Glomerular visceral epithelial cell (primary cell): ENCODE measurements around the gene MAP7.

Experiments
- DNase-seq: peaks from one replicate; pipeline ENCODE4 v3.0.0-alpha.2; 2016; ENCODE audit errors: extremely low spot score

Gene MAP7

DNA sequence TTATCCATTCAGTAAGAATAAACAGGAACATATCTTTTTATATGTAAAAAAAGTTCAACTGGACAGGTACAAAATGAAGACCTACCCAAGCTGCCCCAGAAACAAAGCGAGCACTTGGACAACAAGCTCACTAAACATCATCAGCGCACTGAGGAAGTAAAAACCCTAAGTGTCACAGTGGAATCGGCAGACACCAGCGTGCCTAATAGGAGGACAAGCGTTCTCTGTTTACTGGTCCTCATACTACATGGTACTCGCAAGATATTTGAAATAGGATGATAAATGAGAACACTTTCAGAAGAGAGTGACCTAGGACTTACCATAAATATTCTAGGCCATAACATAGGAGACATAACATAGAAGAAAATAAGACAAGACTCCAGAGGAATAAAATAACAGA, 18.2 kb downstream of the MAP7 start:
- DNase-seq, result no peak

- no peak for DNase-seq
These were observed 20.5 kb downstream of the MAP7 start for GRCh38 chr6:136529710-136530109.

DNA sequence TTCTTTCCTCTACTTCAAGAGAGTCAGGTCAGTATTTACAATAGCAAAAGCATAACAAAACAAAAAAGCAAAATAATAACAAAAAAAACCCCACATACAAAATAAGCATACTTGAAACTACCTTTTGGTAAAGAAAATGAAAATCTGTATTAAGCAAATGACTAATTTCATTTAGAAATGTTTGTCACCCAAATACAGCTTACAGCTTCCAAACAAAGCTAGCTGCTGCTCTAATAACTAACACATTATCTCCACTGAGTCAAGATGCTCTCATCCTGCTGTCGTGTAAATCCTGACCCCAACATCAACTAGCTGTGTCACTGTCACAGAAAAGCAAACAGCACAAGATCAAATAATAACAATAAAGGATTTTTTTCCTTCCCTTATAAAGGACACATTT, 21.7 kb downstream of the MAP7 start:
- DNase-seq, result no peak

DNA sequence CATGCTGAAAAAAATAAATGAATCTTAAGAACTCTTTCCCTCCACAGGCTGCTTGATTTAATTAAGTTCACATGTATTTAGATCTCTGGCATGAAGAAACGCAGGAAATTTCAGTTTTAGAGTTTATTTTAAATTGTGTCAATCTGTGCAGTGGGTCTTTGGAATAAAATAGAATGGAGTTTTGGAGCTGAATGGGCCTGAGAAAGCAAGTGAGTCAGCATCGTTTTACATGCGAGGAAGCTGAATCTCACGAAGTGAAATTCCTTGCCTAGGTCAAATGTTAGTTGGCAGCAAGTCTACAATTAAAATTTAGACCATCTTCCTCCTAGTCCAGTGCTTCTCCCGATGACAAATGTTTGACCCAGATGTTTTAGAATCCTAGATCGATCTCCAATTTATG, 22.4 kb downstream of the MAP7 start:
- DNase-seq, result no peak

GRCh38 chr6:136526937-136527336, 23.3 kb downstream of the MAP7 start:
- DNase-seq, result no peak

DNA sequence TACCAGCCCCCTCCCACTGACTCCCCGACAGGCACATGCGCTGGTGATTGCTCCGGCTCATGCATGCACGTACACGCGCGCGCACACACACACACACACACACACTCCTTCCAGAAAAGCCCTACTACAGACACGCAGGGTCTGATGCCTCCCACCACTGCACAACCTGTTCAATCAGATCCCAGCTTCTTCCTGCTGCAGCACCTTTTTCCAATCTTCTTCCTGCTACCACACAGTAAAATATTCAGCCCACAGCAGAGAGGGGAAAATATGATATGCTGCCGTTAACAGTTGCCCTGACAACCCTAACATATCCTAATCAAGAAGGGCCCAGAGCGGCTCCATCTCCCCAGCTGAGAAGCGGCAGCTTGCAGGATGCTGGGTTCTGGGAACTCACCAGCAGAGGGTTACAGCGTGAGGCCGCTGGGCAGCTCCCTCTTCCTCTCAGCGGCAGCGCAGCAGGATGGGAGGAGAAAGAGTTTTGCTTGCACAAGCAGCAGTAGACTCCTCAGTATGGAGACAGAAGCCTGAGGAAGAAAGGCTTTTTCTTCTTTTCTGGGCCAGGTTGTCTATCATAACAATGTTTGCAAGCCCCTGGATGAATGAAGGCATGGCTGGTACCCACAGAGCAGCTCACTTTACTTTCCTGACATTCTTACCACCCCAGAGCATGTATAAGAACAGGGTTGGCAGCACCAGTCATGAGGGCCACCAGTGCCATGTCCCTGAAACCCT, 23.9 kb downstream of the MAP7 start:
- DNase-seq, result peak; percentile 43

- no peak for DNase-seq
These were observed 24.5 kb downstream of the MAP7 start for GRCh38 chr6:136525586-136526195.

DNA sequence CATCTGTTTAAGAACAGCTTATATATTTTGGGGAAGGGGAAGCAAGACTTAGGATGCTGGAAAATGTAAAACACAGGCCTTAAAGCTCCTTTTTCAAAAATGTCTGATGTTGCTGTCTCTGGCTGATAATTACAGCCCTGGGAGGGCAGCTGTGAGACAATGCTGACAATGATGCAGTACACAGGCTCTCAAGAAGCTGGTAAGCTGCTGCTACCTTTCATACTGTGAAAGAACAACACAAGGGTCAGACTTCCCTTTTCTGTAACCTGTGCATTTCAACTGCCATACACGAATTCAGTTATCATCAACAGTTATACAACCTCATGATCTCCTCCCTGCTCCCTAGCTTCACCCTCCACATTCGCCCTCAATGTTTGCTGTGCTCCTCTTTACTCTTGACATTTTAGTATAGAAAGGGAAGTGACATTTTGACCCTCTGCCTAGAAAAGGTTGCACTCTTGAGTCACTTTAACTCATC, 25.2 kb downstream of the MAP7 start:
- no peak for DNase-seq

DNA sequence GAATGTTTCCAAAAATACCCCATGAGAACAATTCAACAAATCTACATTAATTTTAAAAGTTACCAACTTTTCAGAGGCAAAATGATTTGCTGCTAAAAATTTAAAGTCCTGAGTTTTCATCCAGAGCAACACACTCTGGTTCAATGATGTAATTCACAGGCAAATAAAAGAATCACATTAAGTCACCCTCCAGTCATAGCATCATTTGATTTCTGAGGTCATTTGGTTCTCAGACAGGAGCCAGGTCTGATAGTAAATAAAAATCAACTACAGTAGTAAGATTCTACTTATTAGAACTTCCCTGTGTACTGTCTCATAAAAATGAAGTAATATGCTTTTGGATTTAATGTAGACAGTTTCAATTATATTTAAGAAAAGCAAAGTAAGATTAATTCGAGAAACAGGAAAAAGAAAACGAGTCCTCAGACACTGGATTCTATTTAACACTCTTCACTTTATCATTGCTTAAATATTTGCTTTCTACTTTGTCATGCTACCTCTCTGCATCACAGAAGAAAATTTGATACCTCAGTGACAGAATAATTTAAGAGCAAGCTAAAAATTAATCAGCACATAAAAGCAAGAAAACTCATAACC, 25.8 kb downstream of the MAP7 start:
- no peak for DNase-seq

GRCh38 chr6:136523196-136523595, 27.0 kb downstream of the MAP7 start:
- DNase-seq, result no peak

DNA sequence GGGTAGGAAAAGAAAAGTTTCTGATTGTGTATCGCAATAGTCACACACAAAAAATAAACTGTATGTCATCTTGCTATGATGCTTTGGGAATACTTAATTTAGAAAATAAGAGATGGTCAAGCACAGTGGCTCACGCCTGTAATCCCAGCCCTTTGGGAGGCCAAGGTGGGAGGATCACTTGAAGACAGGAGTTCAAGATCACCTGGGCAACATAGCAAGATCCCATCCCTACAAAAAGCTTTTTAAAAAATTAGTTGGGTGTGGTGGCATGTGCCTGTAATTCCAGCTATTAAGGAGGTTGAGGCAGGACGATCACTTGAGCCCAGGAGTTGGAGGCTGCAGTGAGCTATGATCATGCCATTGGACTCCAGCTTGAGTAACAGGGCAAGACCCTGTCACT, 27.6 kb downstream of the MAP7 start:
- DNase-seq, result no peak

DNA sequence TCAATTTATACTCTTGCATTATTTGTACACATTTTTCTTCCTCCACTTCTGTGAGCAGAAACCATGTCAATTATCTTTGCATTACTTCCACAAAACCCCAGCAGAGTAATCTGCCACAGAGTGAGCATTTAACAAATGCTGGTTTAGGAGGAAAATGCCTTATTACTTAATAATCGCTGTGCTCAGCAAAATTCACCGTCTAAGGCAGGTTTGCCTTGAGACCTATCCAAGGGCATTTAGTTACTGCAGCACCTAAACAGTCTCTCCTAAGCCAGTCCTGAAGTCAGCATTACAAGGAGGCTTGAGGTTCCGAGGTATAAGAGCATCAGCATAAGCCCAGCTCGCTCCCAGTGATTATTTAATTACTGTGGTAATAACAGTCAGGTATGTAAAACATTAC, 28.3 kb downstream of the MAP7 start:
- no peak for DNase-seq

DNA sequence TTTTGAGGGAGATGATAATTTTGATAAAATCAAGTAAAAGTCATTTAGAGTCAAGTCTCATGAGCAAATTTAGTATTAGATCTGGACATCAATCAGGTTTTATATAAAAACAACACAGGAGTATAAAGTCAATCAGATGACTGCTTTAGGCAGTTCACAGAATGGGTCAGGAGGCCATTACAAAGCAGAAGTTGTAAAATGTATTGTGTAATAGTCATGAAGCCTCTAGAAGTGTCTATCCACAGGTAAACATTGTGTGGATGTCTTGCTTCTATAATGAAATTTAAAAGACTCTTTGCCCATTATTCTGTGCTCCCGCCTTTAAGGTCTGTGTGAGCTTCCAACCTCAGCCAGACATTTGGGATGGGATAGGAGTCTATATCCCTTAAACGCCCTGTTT, 28.8 kb downstream of the MAP7 start:
- DNase-seq, result no peak

DNA sequence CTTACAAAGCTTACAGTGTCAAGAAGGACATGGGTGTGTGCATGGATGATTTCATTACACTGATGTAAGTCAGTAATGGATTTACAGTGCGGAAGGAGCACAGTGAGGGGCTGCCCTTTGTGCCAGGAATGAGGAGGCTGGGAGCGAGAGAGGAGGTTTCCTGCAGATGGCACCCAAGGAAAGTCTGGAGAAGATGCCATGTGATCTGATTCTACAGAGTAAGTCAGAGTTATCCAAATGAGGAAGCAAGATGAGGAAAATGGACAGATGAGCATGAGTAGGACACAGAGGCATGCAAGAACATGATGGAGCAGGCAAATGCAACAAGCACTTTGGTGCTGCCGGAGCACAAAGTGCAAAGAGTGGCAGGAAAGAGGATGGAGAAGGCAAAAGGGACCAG, 29.7 kb downstream of the MAP7 start:
- no peak for DNase-seq

GRCh38 chr6:136517582-136517981, 32.6 kb downstream of the MAP7 start:
- DNase-seq, result no peak

GRCh38 chr6:136517002-136517401, 33.2 kb downstream of the MAP7 start:
- no peak for DNase-seq

DNA sequence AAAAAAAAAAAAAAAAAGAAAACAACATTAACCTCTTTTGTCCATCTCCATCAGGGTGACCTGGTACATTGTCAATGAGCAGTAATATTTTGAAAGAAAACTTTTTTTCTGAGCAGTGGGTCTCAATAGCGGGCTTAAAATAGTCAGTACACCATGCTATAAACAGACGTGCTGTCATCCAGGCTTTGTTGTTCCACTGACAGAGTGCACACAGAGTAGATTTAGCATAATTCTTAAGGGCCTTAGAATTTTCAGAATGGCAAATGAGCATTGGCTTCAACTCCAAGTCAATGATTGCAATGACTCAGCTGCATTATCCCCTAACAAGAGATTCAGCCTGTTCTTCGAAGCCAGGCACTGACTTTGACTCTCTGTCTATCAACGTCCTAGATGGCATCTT, 35.6 kb downstream of the MAP7 start:
- DNase-seq, result no peak

DNA sequence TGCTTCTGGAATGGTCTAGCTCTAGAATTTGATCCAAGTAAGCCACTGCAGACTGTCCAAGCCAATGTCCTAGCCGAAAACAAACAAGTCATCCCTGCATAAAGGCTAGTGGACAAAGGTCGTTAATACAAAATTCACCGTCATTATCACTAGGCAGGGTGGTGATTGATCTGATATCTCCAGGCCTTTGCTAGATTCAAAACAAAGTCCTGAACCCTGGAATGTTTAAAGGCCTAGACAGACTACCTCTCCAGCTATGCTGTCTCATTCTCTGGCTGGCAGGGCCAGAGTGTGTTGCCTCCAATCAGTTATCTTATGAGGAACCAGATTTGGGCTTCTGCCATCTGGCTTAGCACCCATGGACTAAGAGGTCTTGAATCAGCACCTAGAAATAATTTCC, 38.3 kb downstream of the MAP7 start:
- DNase-seq, result no peak

GRCh38 chr6:136511397-136511796, 38.8 kb downstream of the MAP7 start:
- DNase-seq, result no peak

DNA sequence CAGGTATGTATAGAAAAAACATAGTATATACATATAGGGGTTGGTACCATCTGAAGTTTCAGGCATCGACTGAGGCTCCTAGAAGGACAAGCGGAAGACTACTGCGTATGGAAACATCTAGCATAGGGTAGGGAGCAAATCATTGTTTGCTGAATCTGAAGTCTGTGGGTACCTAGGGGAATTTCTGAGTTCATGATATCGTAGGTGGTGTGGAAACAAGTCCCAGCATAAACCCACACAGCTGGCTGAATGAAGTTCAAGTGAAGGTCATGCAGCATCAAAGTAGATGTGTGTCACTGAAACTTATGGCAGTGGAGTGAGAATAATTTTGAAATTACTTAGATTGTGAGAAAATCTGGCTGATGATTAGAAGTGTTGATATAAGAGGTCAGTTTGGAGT, 39.4 kb downstream of the MAP7 start:
- DNase-seq, result no peak

DNA sequence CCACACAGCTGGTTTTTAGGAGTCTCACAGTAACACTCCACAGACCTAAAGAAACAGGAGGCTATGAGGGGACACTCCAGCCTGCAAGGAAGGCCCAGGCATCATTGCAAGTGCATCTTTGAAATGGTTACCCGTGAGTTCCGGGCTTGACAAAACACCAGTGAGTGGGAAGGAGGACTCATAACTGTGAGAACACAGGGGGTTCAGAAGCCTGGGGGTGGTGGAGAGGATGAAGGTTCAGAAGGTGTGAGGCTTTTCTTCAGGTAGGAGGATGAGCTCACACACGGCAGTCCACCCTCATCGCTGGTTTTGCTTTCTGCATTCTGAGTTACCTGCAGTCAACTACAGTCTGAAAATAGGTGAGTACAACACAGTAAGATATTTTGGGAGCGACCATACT, 39.9 kb downstream of the MAP7 start:
- no peak for DNase-seq

GRCh38 chr6:136508725-136509392, 41.4 kb downstream of the MAP7 start:
- no peak for DNase-seq
